Upper lobe of left lung (tissue), 6 donors: ENCODE measurements around the gene PLA2G15. TPM values are rescaled to one million over a fixed set of nuclear protein-coding genes. Genes with fewer than 3 reads are reported as not detected.

Experiments used
- ATAC-seq, 2 donors: fragments of 200-7000 bp; cut with Tn5 transposase; one replicate each; pipeline ENCODE4 v1.9.1; 2022; ENCODE audit warnings: mild to moderate bottlenecking in 2 of 2, moderate library complexity in 2 of 2; ENCODE audit not compliant: low FRiP score in 2 of 2
- DNase-seq, 2 donors: peaks; one replicate each; pipeline ENCODE4 v3.0.0-alpha.2; 2019 to 2020
- H3K27ac ChIP-seq, 4 donors: fragments of 200-600 bp; sonication (generic); one replicate each; pipeline ENCODE4 v1.5.1; 2016 to 2019
- H3K27me3 ChIP-seq, 4 donors: fragments of 200-600 bp; sonication (generic); one replicate each; pipeline ENCODE4 v1.5.1; 2017 to 2019
- H3K36me3 ChIP-seq, 4 donors: fragments of 200-600 bp; sonication (generic); one replicate each; pipeline ENCODE4 v1.5.1; 2016 to 2019
- H3K4me1 ChIP-seq, 4 donors: fragments of 200-600 bp; sonication (generic); one replicate each; pipeline ENCODE4 v1.5.1; 2018 to 2019
- H3K4me3 ChIP-seq, 4 donors: fragments of 200-600 bp; sonication (generic); one replicate each; pipeline ENCODE4 v1.5.1; 2017 to 2019; ENCODE audit warnings: mild to moderate bottlenecking in 2 of 4, moderate library complexity in 1 of 4
- H3K9me3 ChIP-seq, 4 donors: fragments of 200-600 bp; sonication (generic); one replicate each; pipeline ENCODE4 v1.5.1; 2018 to 2019
- EP300 ChIP-seq, 4 donors: sonication (generic); formaldehyde crosslinking; IDR thresholded peaks; one replicate each; pipeline ENCODE4 v1.5.1; 2017; ENCODE audit warnings: antibody characterized with exemption in 4 of 4, control low read depth in 2 of 4
- POLR2A ChIP-seq, 4 donors: fragments of 450-650 bp; IDR thresholded peaks; one replicate each; pipeline ENCODE4 v1.5.1; 2016 to 2017; ENCODE audit warnings: antibody characterized with exemption in 4 of 4, mild to moderate bottlenecking in 2 of 4
- POLR2AphosphoS5 ChIP-seq, 2 donors: sonication (generic); formaldehyde crosslinking; IDR thresholded peaks; one replicate each; pipeline ENCODE4 v1.5.1; 2017; ENCODE audit warnings: antibody characterized with exemption in 2 of 2
- WGBS, 2 donors: methylation state at CpG; one replicate each; pipeline ENCODE4 v1.1.5; 2017 to 2018; 5-methylcytosine and 5-hydroxymethylcytosine counted together
- total RNA-seq, 6 donors: library from RNA; depleted of rRNA in 4 of 6; stranded (reverse); fragments of >200 nt in 4 of 6; gene quantifications; one replicate each; pipeline versions ENCODE4 v1.1.0 to v1.2.1, GENCODE V29; 2016 to 2021
- TF ChIP-seq, protein P1 (sequence below), 6 experiments: fragments of 450-650 bp in 4 of 6; fragments of 200-600 bp in 2 of 6; sonication (generic) in 2 of 6; IDR thresholded peaks; one replicate each; pipeline ENCODE4 v1.5.1; 2016 to 2019; ENCODE audit warnings: antibody characterized with exemption in 6 of 6
- donor health status: DM: no; HTN: no; CAD: no; lungs with moderate emphysema.
- donor health status: DM: no; HTN: yes; CAD: no; lungs with severe emphysema.

Gene PLA2G15
- total RNA-seq, 6 donors from 2014 or later: 25.6 to 84.8 (median 57.5) TPM

DNA sequence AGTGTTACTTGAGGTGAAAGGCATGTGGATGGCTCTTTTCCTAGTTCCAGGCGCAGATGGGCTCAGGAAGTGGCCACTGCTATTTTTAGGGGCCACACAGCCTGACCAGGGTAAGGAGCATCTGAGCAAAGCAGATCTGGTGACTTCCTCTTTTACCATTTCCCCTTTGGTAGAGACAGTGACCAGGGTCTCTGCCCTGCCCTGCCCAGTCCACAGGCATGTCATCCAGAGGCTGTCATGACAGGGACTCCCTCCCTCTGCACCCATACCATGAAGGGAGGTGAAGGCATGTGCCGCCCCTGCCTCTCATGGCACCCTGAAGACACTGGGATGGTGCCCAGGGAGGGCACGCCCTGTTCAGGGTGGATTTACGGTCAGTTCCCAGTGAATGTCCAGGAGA, 2.2 kb downstream of the PLA2G15 start:
- no peak for DNase-seq
- Histone ChIP-seq H3K4me3 (peak overlapping the region in 2 of 4 donors; percentile 2 to 11), H3K4me1 (peaks cover 15 to 37% (median 24%) of the 10 kb centered on the region in 4 donors), H3K27me3 (no peaks in the 10 kb centered on the region), H3K27ac (peak overlapping the region in 2 of 4 donors; percentile 44 to 88), H3K9me3 (no peaks in the 10 kb centered on the region), H3K36me3 (peaks cover 0 to 31% (median 13%) of the 10 kb centered on the region in 4 donors)
- TF ChIP-seq, protein P1, sequence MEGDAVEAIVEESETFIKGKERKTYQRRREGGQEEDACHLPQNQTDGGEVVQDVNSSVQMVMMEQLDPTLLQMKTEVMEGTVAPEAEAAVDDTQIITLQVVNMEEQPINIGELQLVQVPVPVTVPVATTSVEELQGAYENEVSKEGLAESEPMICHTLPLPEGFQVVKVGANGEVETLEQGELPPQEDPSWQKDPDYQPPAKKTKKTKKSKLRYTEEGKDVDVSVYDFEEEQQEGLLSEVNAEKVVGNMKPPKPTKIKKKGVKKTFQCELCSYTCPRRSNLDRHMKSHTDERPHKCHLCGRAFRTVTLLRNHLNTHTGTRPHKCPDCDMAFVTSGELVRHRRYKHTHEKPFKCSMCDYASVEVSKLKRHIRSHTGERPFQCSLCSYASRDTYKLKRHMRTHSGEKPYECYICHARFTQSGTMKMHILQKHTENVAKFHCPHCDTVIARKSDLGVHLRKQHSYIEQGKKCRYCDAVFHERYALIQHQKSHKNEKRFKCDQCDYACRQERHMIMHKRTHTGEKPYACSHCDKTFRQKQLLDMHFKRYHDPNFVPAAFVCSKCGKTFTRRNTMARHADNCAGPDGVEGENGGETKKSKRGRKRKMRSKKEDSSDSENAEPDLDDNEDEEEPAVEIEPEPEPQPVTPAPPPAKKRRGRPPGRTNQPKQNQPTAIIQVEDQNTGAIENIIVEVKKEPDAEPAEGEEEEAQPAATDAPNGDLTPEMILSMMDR (IDR thresholded peaks at IDR 0.05): no peak
- TF ChIP-seq POLR2A (IDR thresholded peaks at IDR 0.05): peak in 1 of 4 donors; percentile 31
- peak in 1 of 2 donors; percentile 28 for TF ChIP-seq POLR2AphosphoS5 (IDR thresholded peaks at IDR 0.05)
- no peak for TF ChIP-seq EP300 (IDR thresholded peaks at IDR 0.05)
- 77 to 91% methylated on average over 3 to 4 of the region's 4 CpGs for WGBS, 2 donors
- peak; percentile 27 to 55 for ATAC-seq

DNA sequence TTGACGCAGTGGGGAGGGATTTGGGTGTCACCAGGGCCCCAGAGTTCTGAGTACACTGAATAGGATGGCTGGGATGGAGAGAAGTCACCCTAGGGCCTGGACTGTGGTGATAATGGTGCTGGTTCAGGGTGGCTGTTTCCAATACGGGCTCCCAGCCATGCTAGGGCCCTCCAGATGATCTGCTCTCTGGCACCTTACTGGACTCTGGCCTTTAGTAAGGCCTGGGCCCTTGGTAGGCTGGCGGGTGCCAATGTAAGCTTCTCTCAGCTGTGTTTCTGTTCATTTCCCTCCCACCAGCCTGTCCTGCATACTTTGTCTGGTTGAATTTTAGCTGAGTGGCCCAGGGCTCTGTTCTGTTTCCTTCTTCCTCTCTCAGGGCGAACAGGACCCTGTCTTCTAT, 2.8 kb downstream of the PLA2G15 start:
- no peak for ATAC-seq
- Histone ChIP-seq H3K27ac (peak overlapping the region in 2 of 4 donors; percentile 44 to 88), H3K36me3 (peaks cover 1 to 37% (median 15%) of the 10 kb centered on the region in 4 donors), H3K4me3 (peak overlapping the region in 2 of 4 donors; percentile 2 to 11), H3K4me1 (peaks cover 15 to 37% (median 24%) of the 10 kb centered on the region in 4 donors), H3K9me3 (no peaks in the 10 kb centered on the region), H3K27me3 (no peaks in the 10 kb centered on the region)
- DNase-seq: no peak
- 87 to 93% methylated on average over 4 of the region's 4 CpGs for WGBS, 2 donors
- TF ChIP-seq POLR2AphosphoS5 (IDR thresholded peaks at IDR 0.05) (no peak), POLR2A (IDR thresholded peaks at IDR 0.05) (no peak), EP300 (IDR thresholded peaks at IDR 0.05) (no peak)
- TF ChIP-seq, protein P1 (IDR thresholded peaks at IDR 0.05): no peak

DNA sequence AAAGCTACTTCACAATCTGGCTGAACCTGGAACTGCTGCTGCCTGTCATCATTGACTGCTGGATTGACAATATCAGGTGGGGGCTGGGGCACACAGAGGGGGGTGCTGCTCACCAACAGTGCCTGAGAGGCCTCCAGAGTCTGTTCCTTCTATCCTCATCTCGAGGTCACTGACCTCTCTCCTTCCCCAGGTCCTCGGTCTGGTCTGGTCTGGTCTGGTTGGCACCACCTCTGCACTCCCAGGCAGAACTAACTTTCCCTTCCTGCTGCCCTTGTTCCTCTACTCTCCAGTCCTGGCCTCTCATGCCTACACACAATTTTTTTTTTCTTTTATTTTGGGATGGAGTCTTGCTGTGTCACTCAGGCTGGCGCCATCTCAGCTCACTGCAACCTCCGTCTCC, 4.2 kb downstream of the PLA2G15 start:
- TF ChIP-seq EP300 (IDR thresholded peaks at IDR 0.05) (no peak), POLR2A (IDR thresholded peaks at IDR 0.05) (no peak), POLR2AphosphoS5 (IDR thresholded peaks at IDR 0.05) (no peak)
- TF ChIP-seq, protein P1 (IDR thresholded peaks at IDR 0.05): no peak
- Histone ChIP-seq H3K4me3 (no peak overlapping the region), H3K36me3 (peaks cover 3 to 51% (median 20%) of the 10 kb centered on the region in 4 donors), H3K4me1 (peaks cover 12 to 33% (median 21%) of the 10 kb centered on the region in 4 donors), H3K9me3 (no peaks in the 10 kb centered on the region), H3K27me3 (no peaks in the 10 kb centered on the region), H3K27ac (peak overlapping the region in 1 of 4 donors; percentile 21)
- no peak for DNase-seq
- ATAC-seq: no peak
- WGBS, 2 donors: 85 to 93% methylated on average over 4 of the region's 4 CpGs

DNA sequence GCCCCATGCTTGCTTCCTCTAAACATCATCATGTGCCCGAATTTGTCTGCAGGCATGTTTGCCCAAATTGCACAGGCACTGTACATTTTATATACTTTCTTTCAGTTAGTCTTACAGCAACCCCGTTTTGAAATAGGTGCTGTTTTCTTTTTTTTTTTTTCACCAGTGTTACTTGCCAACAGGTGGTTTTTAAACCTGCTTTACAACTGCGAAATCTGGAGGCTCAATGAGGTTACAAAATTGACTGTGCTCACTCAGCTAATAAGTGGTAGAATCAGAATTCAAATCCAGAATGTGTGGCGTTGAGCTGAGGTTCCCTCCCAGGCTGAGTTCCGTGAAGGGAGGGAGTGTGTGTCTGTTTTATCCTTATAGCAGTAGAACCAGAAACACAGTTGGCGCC, 5.8 kb downstream of the PLA2G15 start:
- 86 to 91% methylated on average over 6 of the region's 6 CpGs for WGBS, 2 donors
- Histone ChIP-seq H3K9me3 (no peaks in the 10 kb centered on the region), H3K4me1 (peaks cover 4 to 23% (median 14%) of the 10 kb centered on the region in 4 donors), H3K4me3 (no peak overlapping the region), H3K27me3 (no peaks in the 10 kb centered on the region), H3K36me3 (peaks cover 8 to 67% (median 36%) of the 10 kb centered on the region in 4 donors), H3K27ac (no peak overlapping the region)
- TF ChIP-seq POLR2A (IDR thresholded peaks at IDR 0.05) (no peak), EP300 (IDR thresholded peaks at IDR 0.05) (no peak), POLR2AphosphoS5 (IDR thresholded peaks at IDR 0.05) (no peak)
- TF ChIP-seq, protein P1 (IDR thresholded peaks at IDR 0.05): no peak
- no peak for ATAC-seq
- DNase-seq: no peak

DNA sequence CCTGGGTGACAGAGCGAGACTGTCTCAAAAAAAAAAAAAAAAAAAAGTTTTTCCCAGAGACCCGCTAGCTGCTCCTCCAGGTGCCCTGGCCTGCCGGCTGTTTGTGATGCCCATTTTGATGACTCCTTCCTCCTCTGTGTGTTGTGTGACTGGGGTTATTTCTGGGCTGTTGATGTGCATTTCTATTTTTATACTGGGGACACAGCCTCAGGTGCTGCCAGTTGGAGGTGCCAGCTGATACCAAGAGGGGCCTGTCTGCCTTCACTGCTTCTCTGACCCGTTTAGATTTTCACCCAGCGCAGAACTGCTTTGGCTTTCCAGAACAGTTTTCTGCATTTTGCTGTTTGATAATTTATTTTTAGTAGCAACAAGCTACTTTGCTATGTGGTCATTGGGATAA, 6.7 kb downstream of the PLA2G15 start:
- H3K27me3 ChIP-seq: no peaks in the 10 kb centered on the region
- peaks cover 8 to 76% (median 37%) of the 10 kb centered on the region in 4 donors for H3K36me3 ChIP-seq
- no peak overlapping the region for H3K27ac ChIP-seq
- TF ChIP-seq EP300 (IDR thresholded peaks at IDR 0.05) (no peak), POLR2AphosphoS5 (IDR thresholded peaks at IDR 0.05) (no peak), POLR2A (IDR thresholded peaks at IDR 0.05) (no peak)
- TF ChIP-seq, protein P1 (IDR thresholded peaks at IDR 0.05): no peak
- H3K4me3 ChIP-seq: no peak overlapping the region
- H3K4me1 ChIP-seq: peaks cover 0 to 14% (median 5%) of the 10 kb centered on the region in 4 donors
- WGBS, 2 donors: 85% methylated on average over 5 of the region's 5 CpGs
- ATAC-seq: no peak
- no peaks in the 10 kb centered on the region for H3K9me3 ChIP-seq
- no peak for DNase-seq
